Stimulated activated CD4-positive, alpha-beta T cell treated with anti-CD3 and anti-CD28 coated beads, Interleukin-4, amount 100 ng/mL, for 48 hours (primary cell): Measurements from ENCODE around the gene WDR70.
"Not testable (repeated sequence)": the region's sequence is repeated elsewhere in the genome, so short reads cannot be mapped to it uniquely, and the experiment has no call there.

ENCODE experiments used
- DNase-seq, 2 donors: peaks; one replicate each; pipeline ENCODE4 v3.0.0-alpha.2; 2020; ENCODE audit warnings: low read depth in 2 of 2

WDR70 gene

GRCh38 chr5:37569466-37569865 is 190.3 kb downstream of the WDR70 start:
- DNase-seq = no peak

GRCh38 chr5:37570597-37570996 is 191.5 kb downstream of the WDR70 start:
- DNase-seq = no peak

- no peak for DNase-seq
Observed at GRCh38 chr5:37571985-37572384, 192.9 kb downstream of the WDR70 start.

- DNase-seq = no peak
Observed at GRCh38 chr5:37575541-37576489, 196.7 kb downstream of the WDR70 start.

GRCh38 chr5:37576552-37576951 is 197.4 kb downstream of the WDR70 start:
- no peak for DNase-seq

- no peak for DNase-seq
Observed at GRCh38 chr5:37578176-37578575, 199.1 kb downstream of the WDR70 start.

- no peak for DNase-seq
Observed at GRCh38 chr5:37580106-37580505, 201.0 kb downstream of the WDR70 start.

- DNase-seq = no peak
Observed at GRCh38 chr5:37582202-37582601, 203.1 kb downstream of the WDR70 start.

GRCh38 chr5:37593292-37593691 is 214.2 kb downstream of the WDR70 start:
- not testable (repeated sequence) for DNase-seq

- not testable (repeated sequence) for DNase-seq
Observed at GRCh38 chr5:37594864-37595263, 215.7 kb downstream of the WDR70 start.

GRCh38 chr5:37598733-37599132 is 219.6 kb downstream of the WDR70 start:
- no peak for DNase-seq

GRCh38 chr5:37601163-37601562 is 222.0 kb downstream of the WDR70 start:
- DNase-seq = no peak

GRCh38 chr5:37603072-37603471 is 224.0 kb downstream of the WDR70 start:
- DNase-seq = no peak

GRCh38 chr5:37604290-37604689 is 225.2 kb downstream of the WDR70 start:
- DNase-seq = no peak

GRCh38 chr5:37606148-37606547 is 227.0 kb downstream of the WDR70 start:
- no peak for DNase-seq

GRCh38 chr5:37606632-37607248 is 227.6 kb downstream of the WDR70 start:
- DNase-seq = no peak

- DNase-seq = no peak
Observed at GRCh38 chr5:37615184-37615583, 236.1 kb downstream of the WDR70 start.

GRCh38 chr5:37619353-37619752 is 240.2 kb downstream of the WDR70 start:
- no peak for DNase-seq

- DNase-seq = not testable (repeated sequence)
Observed at GRCh38 chr5:37622354-37622753, 243.2 kb downstream of the WDR70 start.

- no peak for DNase-seq
Observed at GRCh38 chr5:37626266-37626665, 247.1 kb downstream of the WDR70 start.

- no peak for DNase-seq
Observed at GRCh38 chr5:37628876-37629275, 249.8 kb downstream of the WDR70 start.

GRCh38 chr5:37631939-37632338 is 252.8 kb downstream of the WDR70 start:
- DNase-seq = no peak
